Astrocyte (in vitro differentiated cells and primary cell): ENCODE results near the gene SF3A2. TPM values are rescaled to one million over a fixed set of nuclear protein-coding genes. Genes with fewer than 3 reads are reported as not detected.
A peak's percentile ranks its signal among the peaks of the same experiment; 100 is the strongest.
"Not testable (repeated sequence)": the region's sequence is repeated elsewhere in the genome, so short reads cannot be mapped to it uniquely, and the experiment has no call there.

Source experiments
- DNase-seq: peaks from one replicate; pipeline ENCODE4 v3.0.0-alpha.2; 2010; ENCODE audit warnings: low read depth
- FAIRE-seq: peaks from 2 replicates; lab custom pipeline; 2011; peaks lifted over from hg19 to GRCh38; lab: Jason Lieb, UNC
- H2AFZ ChIP-seq: 2 replicates; pipeline ENCODE4 v1.6.0; 2012; ENCODE audit warnings: low read depth, low read length, inconsistent platforms
- H3K27ac ChIP-seq: 2 replicates; pipeline ENCODE4 v1.5.1; 2011; ENCODE audit warnings: low read depth, low read length, inconsistent platforms
- H3K27me3 ChIP-seq: 2 replicates; pipeline ENCODE4 v1.6.0; 2011; ENCODE audit warnings: low read length, inconsistent platforms; ENCODE audit not compliant: insufficient read depth
- H3K36me3 ChIP-seq: 2 replicates; pipeline ENCODE4 v1.5.1; 2011; ENCODE audit warnings: low read length, inconsistent platforms; ENCODE audit not compliant: insufficient read depth
- H3K4me1 ChIP-seq: 2 replicates; pipeline ENCODE4 v1.5.1; 2011; ENCODE audit warnings: low read length, inconsistent platforms; ENCODE audit not compliant: insufficient read depth
- H3K4me2 ChIP-seq: 2 replicates; pipeline ENCODE4 v1.6.0; 2012; ENCODE audit warnings: low read length, inconsistent platforms
- H3K4me3 ChIP-seq: 2 replicates; pipeline ENCODE4 v1.5.1; 2011; ENCODE audit warnings: low read depth, mild to moderate bottlenecking, low read length, inconsistent platforms; ENCODE audit not compliant: insufficient read depth
- H3K79me2 ChIP-seq: 2 replicates; pipeline ENCODE4 v1.6.0; 2012; ENCODE audit warnings: mild to moderate bottlenecking, low read length, inconsistent platforms; ENCODE audit not compliant: insufficient read depth
- H3K9ac ChIP-seq: 2 replicates; pipeline ENCODE4 v1.6.0; 2012; ENCODE audit warnings: mild to moderate bottlenecking, low read length, inconsistent platforms
- H3K9me3 ChIP-seq: 2 replicates; pipeline ENCODE4 v1.5.1; 2012; ENCODE audit warnings: low read depth, mild to moderate bottlenecking, low read length, inconsistent platforms; ENCODE audit not compliant: insufficient read depth
- H4K20me1 ChIP-seq: 2 replicates; pipeline ENCODE4 v1.6.0; 2012; ENCODE audit warnings: low read length, inconsistent platforms; ENCODE audit not compliant: insufficient read depth
- H3K27ac Mint-ChIP-seq: one replicate; pipeline ENCODE4 v1.8.0; 2021; ENCODE audit warnings: mild to moderate bottlenecking, mixed read lengths; ENCODE audit not compliant: unreplicated experiment
- H3K27me3 Mint-ChIP-seq: one replicate; pipeline ENCODE4 v1.8.0; 2021; ENCODE audit warnings: low read depth, mixed read lengths; ENCODE audit not compliant: unreplicated experiment
- H3K36me3 Mint-ChIP-seq: one replicate; pipeline ENCODE4 v1.8.0; 2021; ENCODE audit warnings: low read depth, mixed read lengths; ENCODE audit not compliant: unreplicated experiment
- H3K4me1 Mint-ChIP-seq: one replicate; pipeline ENCODE4 v1.8.0; 2021; ENCODE audit warnings: low read depth, mixed read lengths; ENCODE audit not compliant: unreplicated experiment
- H3K4me3 Mint-ChIP-seq: one replicate; pipeline ENCODE4 v1.8.0; 2021; ENCODE audit warnings: mild to moderate bottlenecking, moderate library complexity, mixed read lengths; ENCODE audit not compliant: unreplicated experiment
- H3K9me3 Mint-ChIP-seq: one replicate; pipeline ENCODE4 v1.8.0; 2021; ENCODE audit warnings: mild to moderate bottlenecking, mixed read lengths; ENCODE audit not compliant: unreplicated experiment
- CTCF ChIP-seq: IDR thresholded peaks from 2 replicates; pipeline ENCODE4 v1.5.1; 2011; ENCODE audit warnings: low read depth, mild to moderate bottlenecking, inconsistent platforms, low read length, moderate library complexity; ENCODE audit not compliant: insufficient read depth
- EZH2 ChIP-seq: IDR thresholded peaks from 2 replicates; pipeline ENCODE4 v1.6.1; 2012; ENCODE audit warnings: mild to moderate bottlenecking, low read length, inconsistent platforms; ENCODE audit not compliant: insufficient read depth
- total RNA-seq: library from RNA; stranded (reverse); gene quantifications from 2 replicates; pipeline ENCODE4 v1.2.1, GENCODE V29; 2021

SF3A2 gene
- total RNA-seq, 1 donor from 2014 or later: 83.2 TPM

GRCh38 chr19:2278459-2279158, 42.0 kb downstream of the SF3A2 start:
- no peak overlapping the region for H3K27ac ChIP-seq
- H3K36me3 ChIP-seq: no peaks in the 10 kb centered on the region
- H3K9me3 ChIP-seq: no peaks in the 10 kb centered on the region
- Mint-ChIP-seq H3K4me1 (peaks cover 13% of the 10 kb centered on the region), H3K36me3 (peaks cover 8% of the 10 kb centered on the region), H3K9me3 (no peaks in the 10 kb centered on the region), H3K4me3 (no peak overlapping the region), H3K27me3 (peaks cover 5% of the 10 kb centered on the region), H3K27ac (no peak overlapping the region)
- H3K27me3 ChIP-seq: no peaks in the 10 kb centered on the region
- TF ChIP-seq EZH2: no peak
- TF ChIP-seq CTCF: no peak
- no peak overlapping the region for H2AFZ ChIP-seq
- no peak overlapping the region for H3K4me2 ChIP-seq
- DNase-seq (no peak), FAIRE-seq (no peak)
- no peak overlapping the region for H3K9ac ChIP-seq
- H3K4me3 ChIP-seq: no peak overlapping the region
- H3K79me2 ChIP-seq: peaks cover 20% of the 10 kb centered on the region
- H3K4me1 ChIP-seq: peaks cover 13% of the 10 kb centered on the region
- peaks cover 34% of the 10 kb centered on the region for H4K20me1 ChIP-seq

GRCh38 chr19:2280633-2281264, 44.1 kb downstream of the SF3A2 start:
- H3K4me3 Mint-ChIP-seq: no peak overlapping the region
- Histone ChIP-seq H3K4me3 (no peak overlapping the region), H3K27me3 (no peaks in the 10 kb centered on the region), H3K79me2 (peaks cover under 1% of the 10 kb centered on the region), H2AFZ (no peak overlapping the region), H3K9me3 (no peaks in the 10 kb centered on the region), H3K4me2 (no peak overlapping the region), H3K9ac (no peak overlapping the region), H3K27ac (no peak overlapping the region), H3K4me1 (peaks cover 6% of the 10 kb centered on the region), H3K36me3 (no peaks in the 10 kb centered on the region), H4K20me1 (peaks cover 16% of the 10 kb centered on the region)
- peaks cover 9% of the 10 kb centered on the region for H3K27me3 Mint-ChIP-seq
- H3K4me1 Mint-ChIP-seq: peaks cover 3% of the 10 kb centered on the region
- no peak for DNase-seq
- H3K9me3 Mint-ChIP-seq: no peaks in the 10 kb centered on the region
- TF ChIP-seq CTCF: no peak
- TF ChIP-seq EZH2: no peak
- no peak for FAIRE-seq
- peaks cover 2% of the 10 kb centered on the region for H3K36me3 Mint-ChIP-seq
- H3K27ac Mint-ChIP-seq: no peak overlapping the region

GRCh38 chr19:2281265-2282061, 44.8 kb downstream of the SF3A2 start:
- Histone ChIP-seq H3K4me2 (peak overlapping the region; percentile 79), H3K9ac (peak overlapping the region; percentile 30), H3K4me3 (peak overlapping the region; percentile 30), H4K20me1 (peaks cover 16% of the 10 kb centered on the region)
- not testable (repeated sequence) for FAIRE-seq, H3K4me1 ChIP-seq, H3K4me1 Mint-ChIP-seq, H3K79me2 ChIP-seq, H3K9me3 Mint-ChIP-seq, H3K27me3 ChIP-seq, H3K4me3 Mint-ChIP-seq, H3K27ac ChIP-seq, H3K36me3 ChIP-seq, H3K36me3 Mint-ChIP-seq, H2AFZ ChIP-seq, H3K27ac Mint-ChIP-seq, H3K9me3 ChIP-seq, DNase-seq
- H3K27me3 Mint-ChIP-seq: peaks cover 15% of the 10 kb centered on the region
